ENCODE results near the gene ENHO. TPM values are rescaled to one million over a fixed set of nuclear protein-coding genes. Genes with fewer than 3 reads are reported as not detected.

The ENHO gene
- total and polyA plus RNA-seq, 10 donors: 0.35 to 0.94 (median 0.81) TPM; not detected in 4

- WGBS, 5 donors: 19 to 24% (median 23%) methylated on average over 28 to 31 of the region's 31 CpGs
- Histone ChIP-seq H3K9me3 (no peaks in the 10 kb centered on the region), H3K4me1 (peaks cover 0 to 17% (median 11%) of the 10 kb centered on the region in 6 donors), H3K36me3 (no peaks in the 10 kb centered on the region), H3K27me3 (replicated peaks in 1 of 7) (peaks cover 0 to 42% (median 0%) of the 10 kb centered on the region in 7 donors), H3K27ac (no peak overlapping the region), H3K4me3 (peak overlapping the region in 7 of 8 donors; percentile 16 to 70 (median 38))
- intact Hi-C loops (cut with DNase I; ENCODE audit: low total_unique reads): no loop called here
- no peak for DNase-seq
- TF ChIP-seq CTCF (IDR thresholded peaks at IDR 0.05 in 8 of 11, conservative IDR thresholded peaks at IDR 0.05 in 3 of 11) (no peak), POLR2A (IDR thresholded peaks at IDR 0.05) (no peak), POLR2AphosphoS5 (IDR thresholded peaks at IDR 0.05) (no peak)
Measured at GRCh38 chr9:34522091-34522887, 501 bp downstream of the ENHO start.

GRCh38 chr9:34521406-34522045 is 1.3 kb downstream of the ENHO start:
- H3K27me3 ChIP-seq (replicated peaks in 1 of 7): peaks cover 0 to 42% (median 0%) of the 10 kb centered on the region in 7 donors
- 86 to 94% (median 92%) methylated on average over 6 to 11 of the region's 11 CpGs for whole genome bisulfite sequencing, 5 donors

GRCh38 chr9:34520505-34521385 is 2.0 kb downstream of the ENHO start:
- intact Hi-C loops (cut with DNase I; ENCODE audit: low total_unique reads): no loop called here
- H3K4me3 ChIP-seq: no peak overlapping the region
- H3K4me1 ChIP-seq: peaks cover 0 to 17% (median 11%) of the 10 kb centered on the region in 6 donors
- no peak overlapping the region for H3K27ac ChIP-seq
- TF ChIP-seq POLR2A (IDR thresholded peaks at IDR 0.05): no peak
- TF ChIP-seq POLR2AphosphoS5 (IDR thresholded peaks at IDR 0.05): no peak
- TF ChIP-seq CTCF (IDR thresholded peaks at IDR 0.05 in 8 of 11, conservative IDR thresholded peaks at IDR 0.05 in 3 of 11): no peak
- H3K9me3 ChIP-seq: no peaks in the 10 kb centered on the region
- 82 to 93% (median 90%) methylated on average over 6 of the region's 6 CpGs for WGBS, 5 donors
- DNase-seq: no peak
- H3K27me3 ChIP-seq (replicated peaks in 1 of 7): peaks cover 0 to 37% (median 0%) of the 10 kb centered on the region in 7 donors
- H3K36me3 ChIP-seq: no peaks in the 10 kb centered on the region

More at GRCh38 chr9:34521406-34522045, 1.3 kb downstream of the ENHO start:
- TF ChIP-seq CTCF (IDR thresholded peaks at IDR 0.05 in 8 of 11, conservative IDR thresholded peaks at IDR 0.05 in 3 of 11): no peak
- TF ChIP-seq POLR2A (IDR thresholded peaks at IDR 0.05): no peak
- no peak for TF ChIP-seq POLR2AphosphoS5 (IDR thresholded peaks at IDR 0.05)
- intact Hi-C loops (cut with DNase I; ENCODE audit: low total_unique reads): no loop called here
- DNase-seq: no peak
- H3K27ac ChIP-seq: no peak overlapping the region
- no peak overlapping the region for H3K4me3 ChIP-seq
- H3K36me3 ChIP-seq: no peaks in the 10 kb centered on the region
- H3K4me1 ChIP-seq: peaks cover 0 to 17% (median 11%) of the 10 kb centered on the region in 6 donors
- no peaks in the 10 kb centered on the region for H3K9me3 ChIP-seq
